ENCODE measurements around the gene CCDC194.

CCDC194 gene

DNA sequence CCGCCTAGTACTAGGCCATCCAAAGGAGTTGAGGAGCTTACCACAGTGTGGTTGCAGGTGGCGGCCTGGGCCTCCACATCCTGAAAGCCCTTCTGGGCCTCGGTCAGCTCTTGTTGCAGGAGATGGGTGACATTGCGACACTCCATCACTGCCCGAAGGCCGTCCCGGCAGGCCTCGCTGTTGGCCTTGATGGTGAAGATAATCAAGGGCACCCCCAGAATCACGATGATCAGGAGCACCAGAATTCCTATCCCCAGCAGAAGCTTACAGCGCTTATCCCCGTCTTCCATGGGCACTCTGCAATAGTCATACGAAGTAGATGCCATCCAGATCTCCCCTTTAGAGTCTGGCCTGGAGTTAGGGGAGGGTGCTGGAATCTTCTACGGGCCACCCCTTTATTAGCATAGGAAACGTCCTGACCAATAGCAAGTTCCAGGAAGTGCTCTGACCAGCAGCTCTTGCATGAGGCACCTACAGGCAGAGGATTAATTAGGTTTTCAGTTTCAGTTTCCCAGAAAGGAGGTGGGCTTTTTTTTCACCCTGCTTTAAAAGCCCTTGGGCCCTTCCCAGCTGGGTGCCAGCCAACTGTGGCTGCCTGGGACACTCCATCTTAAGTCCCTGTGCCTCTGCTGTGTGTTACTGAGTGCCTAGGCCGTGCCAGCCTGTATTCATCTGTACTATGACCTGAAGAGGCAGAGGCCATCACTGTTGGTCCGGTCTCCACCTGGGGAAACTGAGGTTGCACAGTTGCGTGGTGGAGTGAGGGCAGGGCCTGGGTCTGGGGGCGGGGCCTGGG is 11.5 kb upstream of the CCDC194 start, which contains the start of gene BST2:
Gene BST2 (minus strand): TSS at position 381 of the 796 bp plus-strand sequence. CDS start 55 bp downstream, at position 326.
- DNase-seq: no peak

DNA sequence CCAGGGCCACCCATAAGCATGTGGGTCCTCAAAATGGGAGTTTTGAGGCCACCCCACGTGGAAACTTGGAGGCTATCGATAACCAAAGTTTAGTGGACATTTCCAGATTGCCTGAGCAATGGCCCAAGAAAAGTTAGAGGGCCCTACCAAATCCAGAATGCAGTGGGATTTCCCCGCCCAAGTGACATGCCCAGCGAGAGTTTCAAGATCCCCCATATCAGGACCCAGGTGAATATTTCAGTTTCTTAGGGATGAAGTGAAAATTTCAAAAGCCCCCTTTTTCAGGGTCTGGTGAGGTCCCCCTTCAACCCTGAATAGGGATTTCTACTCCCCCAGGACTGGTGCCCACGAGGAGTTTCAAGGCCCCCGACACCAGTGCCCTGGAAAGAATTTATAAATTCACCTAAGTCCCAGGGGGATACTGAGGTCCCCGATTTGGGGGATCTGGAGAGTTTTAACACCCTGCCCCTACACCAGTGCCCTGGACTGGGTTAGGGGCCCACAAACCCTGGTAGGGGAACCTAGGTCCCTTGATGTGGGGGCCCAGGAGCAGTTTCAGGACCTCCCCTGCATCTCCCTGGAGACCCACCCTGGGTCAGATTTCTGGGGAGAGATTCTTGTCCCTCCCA is 10.7 kb upstream of the CCDC194 start:
- DNase-seq: no peak

DNA sequence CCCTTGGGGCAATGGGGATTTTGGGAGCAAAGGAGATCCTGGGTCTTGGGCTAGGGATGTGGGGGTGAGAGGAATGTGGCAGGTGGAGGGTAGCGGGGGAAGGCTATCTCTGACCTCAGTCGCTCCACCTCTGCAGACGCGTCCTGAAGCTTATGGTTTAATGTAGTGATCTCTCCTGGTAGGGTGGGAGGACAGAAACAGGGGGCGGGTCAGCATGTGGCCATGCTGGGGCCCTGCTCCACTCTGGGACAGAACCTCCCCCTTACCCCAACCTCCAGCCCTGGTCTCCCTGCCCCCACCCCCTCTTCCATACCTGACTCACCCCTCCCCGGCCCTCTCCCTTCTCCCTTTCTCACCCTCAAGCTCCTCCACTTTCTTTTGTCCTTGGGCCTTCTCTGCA is 10.0 kb upstream of the CCDC194 start:
- DNase-seq: no peak

DNA sequence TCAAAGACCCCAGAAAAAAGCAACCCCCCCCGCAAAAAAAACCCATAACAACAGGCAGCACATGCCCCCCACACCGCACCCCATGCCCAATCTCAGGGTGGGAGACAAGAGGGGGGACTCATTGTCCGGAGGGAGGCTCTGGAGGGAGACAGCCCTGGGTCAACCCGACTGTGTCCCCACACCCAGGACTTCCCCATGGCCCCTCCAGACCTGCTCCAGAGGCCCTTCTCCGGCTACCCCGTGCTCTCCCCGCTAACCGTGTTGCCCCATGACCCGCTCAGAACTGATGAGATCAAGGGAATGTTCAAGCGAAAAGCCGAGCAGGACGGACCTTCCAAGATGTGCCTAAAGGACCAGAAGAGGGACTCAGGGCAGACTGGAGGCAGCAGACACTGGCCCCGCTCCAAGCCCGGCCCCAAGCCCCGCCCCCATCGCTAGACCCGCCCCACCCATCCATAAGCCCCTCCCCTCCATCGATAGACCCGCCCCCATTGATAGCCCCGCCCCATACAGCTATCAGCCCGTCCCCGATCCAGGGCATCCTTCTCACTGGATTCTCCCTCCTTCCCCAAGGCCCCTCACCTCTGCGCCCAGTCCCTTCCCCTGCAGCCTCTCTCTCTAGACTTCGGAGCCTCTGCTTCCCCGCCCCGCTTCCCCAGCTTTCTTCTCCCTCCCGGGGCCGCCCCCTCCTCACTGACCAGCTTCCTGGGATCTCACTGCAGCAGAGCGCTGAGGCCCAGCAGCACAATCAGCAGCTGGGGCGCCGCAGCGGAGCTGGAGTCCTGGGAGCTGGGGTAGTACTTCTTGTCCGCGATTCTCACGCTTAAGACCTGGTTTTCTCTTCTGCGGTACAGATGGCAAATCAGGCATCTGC is 9.2 kb upstream of the CCDC194 start:
- DNase-seq: no peak

DNA sequence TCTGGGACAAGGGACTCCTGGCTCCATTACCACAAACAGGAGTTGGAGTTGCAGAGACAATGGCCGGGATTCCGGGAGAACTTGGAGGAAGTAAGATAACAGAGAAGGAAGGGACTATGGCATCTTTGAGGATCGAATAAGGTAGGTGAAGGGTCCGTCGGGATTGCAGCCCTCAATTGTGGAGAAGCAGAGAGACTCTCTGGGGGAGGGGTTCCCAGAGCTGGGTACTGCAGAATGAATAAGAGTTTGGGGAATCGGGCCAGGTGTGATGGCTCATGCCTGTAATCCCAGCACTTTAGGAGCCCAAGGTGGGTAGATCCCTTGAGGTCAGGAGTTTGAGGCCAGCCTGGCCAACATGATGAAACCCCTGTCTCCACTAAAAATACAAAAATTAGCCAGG is 7.6 kb upstream of the CCDC194 start:
- DNase-seq: no peak

DNA sequence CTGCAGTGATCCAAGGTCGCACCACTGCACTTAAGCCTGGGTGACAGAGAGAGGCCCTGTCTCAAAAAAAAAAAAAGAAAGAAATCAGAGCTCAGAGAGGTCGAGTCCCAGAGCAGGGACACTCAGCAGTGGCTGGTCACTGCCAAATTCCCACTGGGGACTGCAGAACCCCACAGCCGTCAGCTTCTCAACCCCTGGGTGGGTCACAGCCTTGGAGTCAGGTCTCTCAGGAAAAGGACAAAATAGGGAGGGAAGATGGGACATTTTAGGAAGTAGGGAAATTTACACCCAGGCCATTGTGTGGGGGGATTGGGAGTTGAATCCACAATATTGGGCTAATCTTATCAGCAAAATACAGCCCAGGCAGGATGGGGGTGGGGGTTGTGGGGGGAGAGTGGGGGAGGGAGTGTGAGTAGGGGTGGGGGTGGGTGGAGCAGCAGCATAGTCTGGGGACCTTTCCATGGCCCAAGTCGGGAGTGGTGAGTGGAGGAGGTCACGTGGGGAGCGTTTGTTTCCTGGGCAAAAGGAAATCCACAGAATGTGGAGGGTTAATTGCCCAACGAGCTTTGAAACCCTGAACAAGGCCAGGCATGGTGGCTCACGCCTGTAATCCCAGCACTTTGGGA is 5.0 kb upstream of the CCDC194 start:
- no peak for DNase-seq

DNA sequence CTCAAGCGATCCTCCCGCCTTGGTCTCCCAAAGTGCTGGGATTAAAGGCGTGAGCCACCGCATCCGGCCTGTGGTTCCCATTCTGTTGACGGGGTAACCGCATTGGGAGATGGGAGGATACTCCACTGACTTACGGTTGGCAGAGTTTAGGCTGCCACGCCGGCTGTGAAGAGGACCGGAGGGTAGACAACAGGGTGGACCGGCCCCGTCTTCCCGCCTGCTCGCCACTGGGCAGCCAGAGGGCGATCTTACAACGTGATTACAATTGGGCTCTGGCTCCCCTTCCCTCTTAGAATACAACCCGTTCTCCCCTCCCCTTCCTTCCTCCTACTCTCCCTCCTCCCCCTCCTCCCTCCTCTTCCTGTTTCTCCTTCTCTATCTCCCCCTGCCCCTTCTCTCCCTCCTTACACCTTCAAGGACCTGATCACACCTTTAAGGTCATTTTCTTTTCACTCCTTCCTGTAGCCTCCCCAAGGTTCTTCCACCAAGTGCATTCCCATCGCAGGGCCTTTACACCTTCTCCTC is 957 bp upstream of the CCDC194 start:
- DNase-seq: no peak

DNA sequence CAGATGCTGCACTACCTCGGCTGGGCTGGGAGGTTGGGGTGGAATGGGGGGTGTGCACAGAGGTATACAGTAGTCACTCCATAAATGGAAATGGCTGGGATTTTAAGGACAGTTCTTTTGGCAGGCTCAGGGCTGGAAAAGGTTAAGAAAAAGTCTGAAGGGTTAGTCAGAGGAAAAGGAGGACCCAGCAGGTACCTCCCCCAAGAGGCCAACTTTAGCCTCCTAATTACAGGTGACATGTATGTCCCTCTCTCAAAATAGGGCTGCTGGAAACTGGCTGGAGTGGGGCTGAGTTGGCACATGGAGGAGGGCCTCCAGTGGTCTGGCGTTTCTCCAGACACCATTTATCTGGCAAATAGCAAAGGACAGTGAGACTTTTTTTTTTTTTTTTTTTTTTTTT is 994 bp downstream of the CCDC194 start:
- DNase-seq: no peak

DNA sequence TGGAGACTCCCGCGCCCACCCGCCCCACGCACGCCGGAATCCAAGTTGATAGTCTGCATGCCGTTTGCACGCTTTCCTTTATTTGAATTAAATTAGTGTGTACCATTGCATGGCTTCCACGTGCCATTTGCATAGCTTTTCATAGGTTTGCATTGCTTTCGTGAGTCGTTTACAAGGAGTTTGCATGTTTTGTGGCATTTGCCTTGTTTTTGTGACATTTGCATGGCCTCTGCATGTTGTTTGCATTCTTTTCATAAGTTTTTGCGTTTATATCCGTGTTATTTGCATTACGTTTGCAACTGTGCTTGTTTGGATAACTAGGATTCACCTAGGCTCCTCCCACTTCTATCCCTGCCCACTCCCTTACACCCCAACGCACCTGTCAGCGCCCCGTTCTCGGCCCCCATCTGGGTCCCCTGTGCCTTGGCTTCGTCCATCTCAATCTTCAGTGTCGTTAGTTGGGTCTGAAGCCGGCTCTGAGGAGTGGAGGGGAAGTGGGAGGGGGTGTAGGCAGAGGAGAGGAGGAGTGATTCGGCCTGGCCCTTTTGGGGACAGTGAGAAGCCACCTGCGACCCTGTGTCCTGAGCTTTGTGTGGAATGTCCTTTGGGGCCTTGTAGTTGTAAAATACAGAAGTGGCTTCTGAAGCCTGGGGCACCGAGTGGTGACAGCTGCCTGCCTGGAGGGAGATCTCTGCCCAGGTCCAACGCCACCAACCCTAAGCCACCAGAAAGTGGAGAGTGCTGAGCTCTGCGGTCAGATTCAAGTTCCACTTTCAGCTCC is 2.4 kb downstream of the CCDC194 start:
- DNase-seq: no peak

DNA sequence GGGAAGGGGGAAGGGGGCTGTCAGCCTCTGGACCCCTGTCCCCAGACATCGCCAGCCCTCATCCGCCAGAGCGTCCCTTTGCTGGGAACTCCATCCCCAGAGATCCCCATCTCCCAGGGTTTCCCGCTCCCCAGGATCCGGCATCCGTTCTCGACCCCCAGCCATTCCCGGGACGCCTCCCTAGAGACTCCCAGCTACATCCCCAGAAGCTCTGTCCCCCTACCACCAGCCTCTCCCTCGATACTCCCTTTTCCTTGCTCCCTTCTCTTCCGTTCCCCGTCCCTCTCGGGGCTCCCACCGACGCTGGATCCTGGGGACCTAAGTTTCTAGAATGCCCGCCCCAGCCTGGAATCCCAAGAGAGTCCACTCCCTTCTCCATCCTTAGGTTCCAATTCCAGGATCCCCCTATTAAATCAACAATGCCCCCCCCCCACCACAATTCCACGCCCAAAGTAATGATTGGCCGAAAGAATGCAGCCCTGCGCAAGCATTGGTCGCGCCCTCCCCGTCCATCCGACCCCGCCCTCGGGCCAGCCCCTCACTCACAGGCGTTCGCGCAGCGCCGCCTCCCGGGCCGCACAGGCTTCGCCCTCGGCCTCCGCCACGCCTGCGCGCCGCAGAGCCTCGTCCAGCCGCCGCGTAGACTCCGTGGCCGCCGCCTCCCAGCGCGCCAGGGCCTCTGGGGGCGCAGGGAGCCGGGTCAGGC is 3.2 kb downstream of the CCDC194 start:
- DNase-seq: peak; percentile 90

DNA sequence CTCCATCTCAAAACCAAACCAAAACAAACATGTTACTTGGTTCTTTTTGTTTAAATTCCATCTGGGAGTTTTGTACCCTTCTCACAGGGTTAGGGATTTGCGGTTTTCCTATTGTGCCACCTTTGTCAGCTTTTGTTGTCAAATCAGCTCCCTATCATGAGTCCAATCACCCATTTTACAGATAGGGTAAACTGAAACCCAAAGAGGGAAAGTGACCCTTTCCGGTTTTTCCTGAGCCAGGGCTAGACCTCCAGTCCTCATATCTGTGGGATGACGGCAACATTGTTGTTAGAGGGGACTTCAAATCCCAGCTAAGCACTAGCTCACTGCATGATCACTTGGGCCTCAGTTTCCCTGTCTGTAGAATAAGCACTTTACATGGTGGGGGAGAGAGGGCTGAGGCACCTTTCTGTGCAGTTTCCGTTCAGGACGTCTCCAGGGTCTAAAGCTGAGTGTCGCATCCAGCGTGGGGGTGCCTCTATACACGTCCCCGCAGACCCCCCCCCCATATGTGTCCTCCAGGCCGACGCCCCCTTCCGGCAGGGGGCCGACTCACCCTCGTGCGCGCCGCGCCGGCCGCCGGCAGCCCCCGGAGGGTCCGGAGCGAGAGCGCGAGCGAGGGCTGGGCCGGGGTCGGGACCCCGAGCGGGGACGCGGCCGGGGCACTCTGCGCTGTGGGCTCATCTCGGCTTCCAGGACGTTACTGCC is 3.9 kb downstream of the CCDC194 start:
- DNase-seq: no peak

DNA sequence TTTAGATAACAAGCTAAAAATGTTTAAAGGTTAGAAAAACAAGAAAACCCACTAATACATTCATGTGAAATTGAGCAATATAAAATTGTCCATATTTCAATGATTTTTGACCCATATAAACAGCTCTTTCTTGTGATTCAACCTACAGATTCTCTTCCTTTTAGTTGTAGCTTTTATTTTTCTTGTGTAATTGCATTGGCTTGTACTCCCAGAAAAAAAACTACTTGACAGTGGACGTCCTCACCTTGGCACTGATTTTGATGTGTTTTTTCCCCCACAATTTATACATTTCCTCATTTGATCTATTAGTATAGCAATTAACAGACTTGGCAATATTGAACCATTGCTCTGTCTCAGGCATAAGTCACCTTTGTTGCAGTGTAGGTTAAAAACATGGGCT is 4.7 kb downstream of the CCDC194 start:
- DNase-seq: no peak

DNA sequence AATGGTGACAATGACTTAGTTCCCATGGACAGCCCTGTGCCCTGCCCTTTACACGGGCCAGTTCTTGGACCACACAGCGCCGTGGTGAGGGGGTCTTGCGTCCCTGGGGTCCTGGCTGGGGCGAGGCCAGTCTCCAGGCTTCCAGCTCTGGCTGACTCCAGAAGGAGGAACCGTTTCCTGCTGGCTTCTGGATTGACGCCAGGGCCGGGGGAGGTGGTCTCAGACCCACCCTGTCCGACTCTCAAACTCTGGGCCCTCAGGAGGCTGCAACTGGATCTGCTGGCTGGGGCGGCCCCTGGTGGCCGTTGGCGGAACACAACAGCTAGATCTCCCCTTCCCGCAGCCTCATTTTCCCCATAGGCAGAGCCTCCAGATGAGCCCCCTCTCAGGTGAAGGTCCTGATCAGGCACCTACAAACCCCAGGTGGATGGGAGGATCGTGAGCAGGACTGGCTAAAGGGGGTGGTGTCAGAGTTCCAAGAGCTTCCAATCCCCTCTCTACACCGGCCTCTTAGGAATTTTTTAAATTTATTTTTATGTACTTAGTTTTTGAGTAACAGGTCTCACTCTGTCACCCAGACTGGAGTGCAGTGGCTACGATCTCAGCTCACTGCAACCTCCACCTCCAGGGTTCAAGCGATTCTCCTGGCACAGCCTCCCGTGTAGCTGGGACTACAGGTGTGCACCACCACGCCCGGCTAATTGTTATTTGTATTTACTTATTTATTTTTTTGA is 8.0 kb downstream of the CCDC194 start:
- DNase-seq: peak; percentile 29

DNA sequence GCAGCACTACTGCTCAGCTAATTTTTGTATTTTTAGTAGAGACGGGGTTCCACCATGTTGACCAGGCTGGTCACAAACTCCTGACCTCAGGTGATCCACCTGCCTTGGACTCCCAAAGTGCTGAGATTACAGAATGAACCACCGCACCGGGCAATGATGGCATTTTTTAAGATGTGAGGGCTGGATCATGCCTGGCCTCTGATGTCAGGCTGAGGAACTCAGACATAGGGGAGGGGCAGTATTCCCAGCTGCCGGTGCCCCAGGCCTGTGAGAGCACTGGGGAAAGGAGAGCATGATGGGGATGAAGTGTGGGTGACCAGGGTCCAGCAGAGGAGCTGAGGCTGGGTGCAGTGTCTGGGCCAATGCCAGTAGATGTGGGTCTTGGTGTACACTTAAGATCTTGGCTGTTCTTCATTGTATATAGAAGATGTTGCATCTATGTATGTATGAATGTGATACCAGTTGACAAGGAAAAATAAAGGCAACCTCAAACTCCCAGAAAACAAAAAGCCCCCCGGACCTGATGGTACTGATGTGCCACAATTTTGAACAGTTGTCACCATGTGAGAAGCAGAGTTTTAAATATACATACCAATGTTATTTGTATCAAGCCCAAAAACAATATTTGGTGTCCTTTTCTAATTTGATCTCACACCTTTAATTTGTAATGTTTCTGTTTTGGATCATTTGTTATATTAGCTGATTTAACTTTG is 13.4 kb downstream of the CCDC194 start:
- DNase-seq: no peak

DNA sequence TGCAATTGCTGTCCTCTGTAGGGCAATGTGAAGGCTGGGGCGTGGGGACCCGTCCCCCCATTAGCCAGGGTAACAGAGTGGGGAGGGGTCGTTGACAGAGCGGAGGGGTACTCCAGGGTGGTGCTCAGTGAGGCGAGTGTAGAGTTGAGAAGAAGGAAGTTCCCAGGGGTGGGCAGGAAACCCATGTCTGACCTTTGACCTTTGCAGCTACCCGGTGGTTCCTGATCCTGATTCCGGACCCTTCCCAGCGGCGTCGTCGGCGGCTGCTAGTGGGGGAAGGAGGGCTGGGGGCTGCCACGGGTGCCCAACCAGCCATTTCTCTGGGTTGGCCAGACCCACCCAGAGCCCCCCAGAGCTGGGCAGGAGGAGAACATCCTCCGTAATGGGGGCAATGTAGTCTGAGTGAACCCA is 14.8 kb downstream of the CCDC194 start:
- no peak for DNase-seq

DNA sequence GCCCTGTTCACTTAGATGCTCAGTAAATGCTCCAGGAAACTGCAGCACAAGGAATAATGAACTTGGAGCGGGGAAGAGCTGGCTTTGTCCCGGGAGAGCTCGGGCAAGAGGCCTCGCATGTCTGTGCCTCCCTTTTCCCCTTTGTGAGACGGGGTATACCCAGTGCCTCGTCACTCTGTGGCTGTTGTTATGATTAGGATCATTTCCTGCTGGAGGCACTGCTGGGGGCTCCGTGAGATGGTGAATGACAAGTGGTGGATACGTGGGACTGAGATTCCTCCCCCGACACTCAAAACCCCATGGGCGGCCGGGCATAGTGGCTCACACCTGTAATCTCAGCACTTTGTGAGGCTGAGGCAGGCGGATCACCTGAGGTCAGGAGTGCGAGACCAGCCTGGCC is 15.7 kb downstream of the CCDC194 start:
- DNase-seq: no peak

DNA sequence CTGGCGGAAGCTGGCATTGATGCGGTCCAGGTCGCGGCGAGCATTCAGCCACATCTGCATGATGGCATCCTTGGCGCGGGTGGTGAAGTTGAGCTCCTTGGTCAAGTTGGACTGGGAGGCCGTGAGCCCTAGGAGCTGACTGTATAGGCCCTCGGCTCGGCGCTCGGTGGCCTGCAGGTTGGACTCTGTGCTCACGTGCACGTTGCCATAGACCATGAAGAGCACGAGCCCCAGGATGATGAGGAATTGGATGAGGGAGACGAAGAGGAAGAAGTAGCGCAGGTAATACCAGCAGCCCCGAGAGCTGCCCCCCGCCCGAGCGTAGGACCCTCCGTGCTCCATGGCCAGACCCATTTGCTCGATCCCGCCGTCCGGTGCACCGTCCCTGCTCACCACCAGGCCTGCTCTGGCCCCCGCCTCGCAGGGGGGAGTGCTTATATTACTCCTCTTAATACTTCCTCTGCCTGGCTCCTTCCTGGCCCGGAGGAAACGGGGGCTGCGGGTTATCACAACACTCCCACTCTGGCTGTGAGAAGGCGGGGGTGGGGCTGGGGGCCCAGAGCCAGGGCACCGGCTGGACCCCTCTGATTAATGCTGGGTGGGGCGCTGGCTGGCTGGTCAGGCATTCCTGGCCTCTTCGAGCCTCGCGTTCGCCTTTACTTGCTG is 16.9 kb downstream of the CCDC194 start, which contains the start of gene PLVAP:
Gene PLVAP (minus strand): TSS at position 408 of the 666 bp plus-strand sequence. CDS start 54 bp downstream, at position 354.
- no peak for DNase-seq

DNA sequence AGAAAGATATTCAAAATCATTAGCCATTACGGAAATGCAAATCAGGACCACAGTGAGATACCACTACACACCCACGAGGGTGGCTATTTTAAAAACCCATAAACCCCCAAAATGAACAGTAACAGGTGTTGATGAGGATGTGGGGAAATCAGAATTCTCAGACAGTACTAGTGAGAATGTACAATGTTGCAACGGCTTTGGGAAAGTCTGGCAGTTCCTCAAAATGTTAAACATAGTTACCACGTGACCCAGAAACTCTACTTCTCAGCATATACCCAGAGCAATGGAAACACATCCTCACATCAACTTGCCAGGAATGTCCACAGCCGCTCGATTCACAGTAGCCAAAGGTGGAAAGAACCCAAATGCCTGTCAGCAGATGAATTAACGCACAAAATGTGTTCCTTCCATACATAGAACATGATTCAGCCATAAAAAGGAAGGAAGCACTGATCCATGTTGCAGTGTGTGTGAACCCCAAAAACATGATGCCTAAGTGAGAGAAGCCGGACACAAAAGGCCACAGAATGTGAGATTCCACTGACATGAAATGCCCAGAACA is 23.9 kb downstream of the CCDC194 start:
- no peak for DNase-seq

Data from NCI-H345 (cell line).